Measurements from ENCODE around the gene HSPB1.

- no peak for TF ChIP-seq CTCF (IDR thresholded peaks at IDR 0.05)
- TF ChIP-seq POLR2A (IDR thresholded peaks at IDR 0.05): no peak
Observed at GRCh38 chr7:76281006-76281705, 21.3 kb upstream of the HSPB1 start.
